Bronchial epithelial cell (primary cell): ENCODE results near the gene AUTS2. TPM values are rescaled to one million over a fixed set of nuclear protein-coding genes. Genes with fewer than 3 reads are reported as not detected.

Experiments
- DNase-seq: peaks from one replicate; pipeline ENCODE4 v3.0.0-alpha.2; 2010; ENCODE audit warnings: low read depth
- FAIRE-seq: peaks from 2 replicates; lab custom pipeline; 2011; peaks lifted over from hg19 to GRCh38; lab: Jason Lieb, UNC
- H3K27me3 ChIP-seq: 2 replicates; pipeline ENCODE4 v1.5.1; 2011; ENCODE audit warnings: low read length; ENCODE audit not compliant: control insufficient read depth, insufficient read depth
- H3K36me3 ChIP-seq: 2 replicates; pipeline ENCODE4 v1.5.1; 2011; ENCODE audit warnings: low read length; ENCODE audit not compliant: control insufficient read depth, insufficient read depth
- H3K4me3 ChIP-seq: 2 replicates; pipeline ENCODE4 v1.5.1; 2011; ENCODE audit warnings: mild to moderate bottlenecking, low read depth, low read length, control low read depth
- CTCF ChIP-seq: IDR thresholded peaks from 2 replicates; pipeline ENCODE4 v1.5.1; 2011; ENCODE audit warnings: mild to moderate bottlenecking, moderate library complexity, low read length, control low read depth, inconsistent platforms; ENCODE audit not compliant: insufficient read depth, severe bottlenecking
- total RNA-seq: library from RNA; depleted of rRNA; stranded (reverse); fragments of >200 nt; gene quantifications from 2 replicates; pipeline ENCODE4 v1.2.1, GENCODE V29; 2014

AUTS2 gene
- total RNA-seq, 1 donor from 2014 or later, result 9.5 TPM

GRCh38 chr7:69602522-69602921 lies 4.2 kb downstream of the AUTS2 start:
- no peak for TF ChIP-seq CTCF

GRCh38 chr7:69603351-69603750 lies 5.1 kb downstream of the AUTS2 start:
- Histone ChIP-seq H3K27me3 (peaks cover 18% of the 10 kb centered on the region), H3K36me3 (no peaks in the 10 kb centered on the region), H3K4me3 (no peak overlapping the region)
- TF ChIP-seq CTCF, result no peak
- FAIRE-seq (no peak), DNase-seq (no peak)

More at GRCh38 chr7:69602522-69602921, 4.2 kb downstream of the AUTS2 start:
- no peak for FAIRE-seq
- no peak for DNase-seq
- peaks cover 18% of the 10 kb centered on the region for H3K27me3 ChIP-seq
- H3K36me3 ChIP-seq, result no peaks in the 10 kb centered on the region
- H3K4me3 ChIP-seq, result no peak overlapping the region

- Histone ChIP-seq H3K4me3 (no peak overlapping the region), H3K27me3 (peaks cover 16% of the 10 kb centered on the region), H3K36me3 (no peaks in the 10 kb centered on the region)
- no peak for DNase-seq
- FAIRE-seq, result no peak
- TF ChIP-seq CTCF, result no peak
Measured at GRCh38 chr7:69603937-69604494, 5.7 kb downstream of the AUTS2 start.

GRCh38 chr7:69605070-69605469 lies 6.8 kb downstream of the AUTS2 start:
- DNase-seq (no peak), FAIRE-seq (no peak)
- Histone ChIP-seq H3K27me3 (peaks cover 10% of the 10 kb centered on the region), H3K36me3 (no peaks in the 10 kb centered on the region), H3K4me3 (no peak overlapping the region)
- TF ChIP-seq CTCF, result no peak

- no peak for FAIRE-seq
- TF ChIP-seq CTCF, result no peak
Measured at GRCh38 chr7:69605546-69605945, 7.3 kb downstream of the AUTS2 start.

GRCh38 chr7:69608049-69608448 lies 9.8 kb downstream of the AUTS2 start:
- no peak for FAIRE-seq
- DNase-seq, result no peak
- Histone ChIP-seq H3K36me3 (no peaks in the 10 kb centered on the region), H3K27me3 (no peaks in the 10 kb centered on the region), H3K4me3 (no peak overlapping the region)
- TF ChIP-seq CTCF, result no peak

More at GRCh38 chr7:69605546-69605945, 7.3 kb downstream of the AUTS2 start:
- DNase-seq, result no peak
- Histone ChIP-seq H3K4me3 (no peak overlapping the region), H3K36me3 (no peaks in the 10 kb centered on the region), H3K27me3 (peaks cover 5% of the 10 kb centered on the region)
